ENCODE measurements around the gene ZNF827. TPM values are rescaled to one million over a fixed set of nuclear protein-coding genes. Genes with fewer than 3 reads are reported as not detected.
A peak's percentile ranks its signal among the peaks of the same experiment; 100 is the strongest.

Gene ZNF827
- total and polyA plus RNA-seq, 4 donors, result 2.6 to 29.2 (median 12.3) TPM

GRCh38 chr4:145936997-145937901 is 1.4 kb downstream of the ZNF827 start:
- Histone ChIP-seq H3K4me1 (ENCODE audit: control insufficient read depth in 1 of 2, insufficient read depth in 2 of 2, low read length in 2 of 2) (peaks cover 3 to 4% of the 10 kb centered on the region in 2 donors), H3K27ac (ENCODE audit: low read depth in 1 of 2, low read length in 2 of 2) (peak overlapping the region; percentile 82 to 99), H3K9me3 (ENCODE audit: control insufficient read depth, low read length) (no peaks in the 10 kb centered on the region), H3K27me3 (ENCODE audit: control insufficient read depth in 1 of 2, insufficient read depth in 2 of 2, low read length in 1 of 2) (no peaks in the 10 kb centered on the region), H3K4me3 (ENCODE audit: low read length in 2 of 2) (peak overlapping the region; percentile 92 to 100), H3K36me3 (ENCODE audit: control insufficient read depth in 1 of 2, insufficient read depth in 2 of 2, low read length in 1 of 2) (no peaks in the 10 kb centered on the region)
- intact Hi-C loops (cut with DNase I), result loop anchor here (1.0 to 10.0 kb wide), 7 partner anchors 50 to 585 kb away; partner anchors contain the start of genes MMAA (in 2 of the 2) and SLC10A7 (in 1 of the 2)
- DNase-seq (peak; percentile 77 to 86), ATAC-seq (ENCODE audit: low FRiP score) (peak; percentile 78)
- 1 to 2% methylated on average over 29 to 95 of the region's 95 CpGs for WGBS, 2 donors

- peak overlapping the region; percentile 74 to 99 for H3K27ac ChIP-seq (ENCODE audit: low read depth in 1 of 2, low read length in 2 of 2)
- H3K27me3 ChIP-seq (ENCODE audit: control insufficient read depth in 1 of 2, insufficient read depth in 2 of 2, low read length in 1 of 2), result no peaks in the 10 kb centered on the region
- H3K36me3 ChIP-seq (ENCODE audit: control insufficient read depth in 1 of 2, insufficient read depth in 2 of 2, low read length in 1 of 2), result no peaks in the 10 kb centered on the region
- peaks cover 4 to 5% of the 10 kb centered on the region in 2 donors for H3K4me1 ChIP-seq (ENCODE audit: control insufficient read depth in 1 of 2, insufficient read depth in 2 of 2, low read length in 2 of 2)
- H3K9me3 ChIP-seq (ENCODE audit: control insufficient read depth, low read length), result no peaks in the 10 kb centered on the region
- ATAC-seq (ENCODE audit: low FRiP score) (peak; percentile 73), DNase-seq (peak; percentile 78 to 87)
- WGBS, 2 donors, result 0% methylated on average over 62 to 70 of the region's 70 CpGs
- H3K4me3 ChIP-seq (ENCODE audit: low read length in 2 of 2), result peak overlapping the region; percentile 92 to 100
- intact Hi-C loops (cut with DNase I), result loop anchor here (2.0 to 10.0 kb wide), 6 partner anchors 49 to 586 kb away; partner anchors contain the start of genes MMAA (in 2 of the 2) and SLC10A7 (in 1 of the 2)
These were observed 2.3 kb downstream of the ZNF827 start for GRCh38 chr4:145936142-145936996.

GRCh38 chr4:145935253-145936141 is 3.1 kb downstream of the ZNF827 start:
- Histone ChIP-seq H3K9me3 (ENCODE audit: control insufficient read depth, low read length) (no peaks in the 10 kb centered on the region), H3K4me3 (ENCODE audit: low read length in 2 of 2) (peak overlapping the region; percentile 92 to 100), H3K36me3 (ENCODE audit: control insufficient read depth in 1 of 2, insufficient read depth in 2 of 2, low read length in 1 of 2) (no peaks in the 10 kb centered on the region), H3K27me3 (ENCODE audit: control insufficient read depth in 1 of 2, insufficient read depth in 2 of 2, low read length in 1 of 2) (no peaks in the 10 kb centered on the region), H3K4me1 (ENCODE audit: control insufficient read depth in 1 of 2, insufficient read depth in 2 of 2, low read length in 2 of 2) (peaks cover 4 to 8% of the 10 kb centered on the region in 2 donors), H3K27ac (ENCODE audit: low read depth in 1 of 2, low read length in 2 of 2) (peak overlapping the region; percentile 74 to 79)
- intact Hi-C loops (cut with DNase I), result loop anchor here (2.0 to 10.0 kb wide), 6 partner anchors 48 to 587 kb away; partner anchors contain the start of genes MMAA (in 2 of the 2) and SLC10A7 (in 1 of the 2)
- whole genome bisulfite sequencing, 2 donors, result 5 to 7% methylated on average over 18 of the region's 18 CpGs
- no peak for ATAC-seq (ENCODE audit: low FRiP score)
- no peak for DNase-seq

- intact Hi-C loops (cut with DNase I), result loop anchor here (5.0 to 10.0 kb wide), 6 partner anchors 42 to 588 kb away; partner anchors contain the start of genes MMAA (in 1 of the 2) and SLC10A7 (in 1 of the 2)
- H3K4me1 ChIP-seq (ENCODE audit: control insufficient read depth in 1 of 2, insufficient read depth in 2 of 2, low read length in 2 of 2), result peaks cover 4 to 7% of the 10 kb centered on the region in 2 donors
- no peaks in the 10 kb centered on the region for H3K36me3 ChIP-seq (ENCODE audit: control insufficient read depth in 1 of 2, insufficient read depth in 2 of 2, low read length in 1 of 2)
- WGBS, 2 donors, result 36 to 46% methylated on average over 3 of the region's 3 CpGs
- no peak for DNase-seq
- no peaks in the 10 kb centered on the region for H3K27me3 ChIP-seq (ENCODE audit: control insufficient read depth in 1 of 2, insufficient read depth in 2 of 2, low read length in 1 of 2)
- peak overlapping the region in 1 of 2 donors; percentile 1 for H3K4me3 ChIP-seq (ENCODE audit: low read length in 2 of 2)
- H3K9me3 ChIP-seq (ENCODE audit: control insufficient read depth, low read length), result no peaks in the 10 kb centered on the region
- ATAC-seq (ENCODE audit: low FRiP score), result no peak
- H3K27ac ChIP-seq (ENCODE audit: low read depth in 1 of 2, low read length in 2 of 2), result peak overlapping the region in 1 of 2 donors; percentile 71
These were observed 4.1 kb downstream of the ZNF827 start for GRCh38 chr4:145934434-145935047.

- no peak for ATAC-seq (ENCODE audit: low FRiP score)
- WGBS, 2 donors, result 52 to 53% methylated on average over 2 of the region's 2 CpGs
- Histone ChIP-seq H3K9me3 (ENCODE audit: control insufficient read depth, low read length) (no peaks in the 10 kb centered on the region), H3K4me1 (ENCODE audit: control insufficient read depth in 1 of 2, insufficient read depth in 2 of 2, low read length in 2 of 2) (peaks cover 4 to 5% of the 10 kb centered on the region in 2 donors), H3K27ac (ENCODE audit: low read depth in 1 of 2, low read length in 2 of 2) (no peak overlapping the region), H3K36me3 (ENCODE audit: control insufficient read depth in 1 of 2, insufficient read depth in 2 of 2, low read length in 1 of 2) (no peaks in the 10 kb centered on the region), H3K4me3 (ENCODE audit: low read length in 2 of 2) (no peak overlapping the region), H3K27me3 (ENCODE audit: control insufficient read depth in 1 of 2, insufficient read depth in 2 of 2, low read length in 1 of 2) (no peaks in the 10 kb centered on the region)
- DNase-seq, result no peak
- intact Hi-C loops (cut with DNase I), result loop anchor here in 1 of 2 donors (5.0 to 10.0 kb wide), 2 partner anchors 41 to 88 kb away; no protein-coding TSS in a partner anchor
These were observed 5.5 kb downstream of the ZNF827 start for GRCh38 chr4:145933134-145933533.

GRCh38 chr4:145931403-145931802 is 7.2 kb downstream of the ZNF827 start:
- H3K27me3 ChIP-seq (ENCODE audit: control insufficient read depth in 1 of 2, insufficient read depth in 2 of 2, low read length in 1 of 2), result no peaks in the 10 kb centered on the region
- WGBS, 2 donors, result 89 to 95% methylated on average over 2 of the region's 2 CpGs
- intact Hi-C loops (cut with DNase I), result loop anchor here in 1 of 2 donors (5.0 to 10.0 kb wide), 2 partner anchors 39 to 87 kb away; no protein-coding TSS in a partner anchor
- no peak overlapping the region for H3K4me3 ChIP-seq (ENCODE audit: low read length in 2 of 2)
- H3K36me3 ChIP-seq (ENCODE audit: control insufficient read depth in 1 of 2, insufficient read depth in 2 of 2, low read length in 1 of 2), result no peaks in the 10 kb centered on the region
- DNase-seq (no peak), ATAC-seq (ENCODE audit: low FRiP score) (no peak)
- H3K27ac ChIP-seq (ENCODE audit: low read depth in 1 of 2, low read length in 2 of 2), result no peak overlapping the region
- no peaks in the 10 kb centered on the region for H3K9me3 ChIP-seq (ENCODE audit: control insufficient read depth, low read length)
- peaks cover 4 to 8% of the 10 kb centered on the region in 2 donors for H3K4me1 ChIP-seq (ENCODE audit: control insufficient read depth in 1 of 2, insufficient read depth in 2 of 2, low read length in 2 of 2)

GRCh38 chr4:145930592-145930991 is 8.0 kb downstream of the ZNF827 start:
- 73 to 77% methylated on average over 8 of the region's 8 CpGs for WGBS, 2 donors
- no peaks in the 10 kb centered on the region for H3K9me3 ChIP-seq (ENCODE audit: control insufficient read depth, low read length)
- H3K27ac ChIP-seq (ENCODE audit: low read depth in 1 of 2, low read length in 2 of 2), result no peak overlapping the region
- H3K4me3 ChIP-seq (ENCODE audit: low read length in 2 of 2), result no peak overlapping the region
- DNase-seq (no peak), ATAC-seq (ENCODE audit: low FRiP score) (no peak)
- no peaks in the 10 kb centered on the region for H3K27me3 ChIP-seq (ENCODE audit: control insufficient read depth in 1 of 2, insufficient read depth in 2 of 2, low read length in 1 of 2)
- H3K36me3 ChIP-seq (ENCODE audit: control insufficient read depth in 1 of 2, insufficient read depth in 2 of 2, low read length in 1 of 2), result no peaks in the 10 kb centered on the region
- H3K4me1 ChIP-seq (ENCODE audit: control insufficient read depth in 1 of 2, insufficient read depth in 2 of 2, low read length in 2 of 2), result peaks cover 4 to 8% of the 10 kb centered on the region in 2 donors
- intact Hi-C loops (cut with DNase I), result loop anchor here in 1 of 2 donors (5.0 to 10.0 kb wide), 2 partner anchors 38 to 86 kb away; no protein-coding TSS in a partner anchor

Data from aorta (tissue), 5 donors.